Muscle of arm (tissue), 12 donors: ENCODE measurements around the gene CLEC2L. TPM values are rescaled to one million over a fixed set of nuclear protein-coding genes. Genes with fewer than 3 reads are reported as not detected.

Source experiments
- DNase-seq: peaks from one replicate; pipeline ENCODE4 v3.0.0-alpha.2; 2013
- polyA plus RNA-seq, 12 donors: library from polyadenylated mRNA; unstranded; fragments of 120-200 nt; gene quantifications; one replicate each; pipeline ENCODE4 v1.2.1, GENCODE V29; 2013; ENCODE audit not compliant: insufficient read length in 12 of 12

Gene CLEC2L
- polyA plus RNA-seq, 12 donors: 1.2 to 3.4 (median 1.8) TPM; not detected in 2

- no peak for DNase-seq
These were observed 51.3 kb downstream of the CLEC2L start for GRCh38 chr7:139574618-139575337.

GRCh38 chr7:139575338-139575680, 51.8 kb downstream of the CLEC2L start:
- DNase-seq: no peak

- no peak for DNase-seq
These were observed 52.9 kb downstream of the CLEC2L start for GRCh38 chr7:139576179-139576973.

GRCh38 chr7:139580435-139580834, 57.0 kb downstream of the CLEC2L start:
- DNase-seq: no peak

GRCh38 chr7:139582130-139582650, 58.7 kb downstream of the CLEC2L start:
- DNase-seq: no peak

GRCh38 chr7:139582671-139583155, 59.2 kb downstream of the CLEC2L start:
- no peak for DNase-seq

GRCh38 chr7:139583826-139584553, 60.5 kb downstream of the CLEC2L start:
- DNase-seq: no peak

- no peak for DNase-seq
These were observed 61.6 kb downstream of the CLEC2L start for GRCh38 chr7:139585042-139585441.

- DNase-seq: no peak
These were observed 62.8 kb downstream of the CLEC2L start for GRCh38 chr7:139586286-139586685.

- no peak for DNase-seq
These were observed 64.0 kb downstream of the CLEC2L start for GRCh38 chr7:139587535-139587934.

GRCh38 chr7:139588632-139589031, 65.1 kb downstream of the CLEC2L start:
- DNase-seq: peak; percentile 18

GRCh38 chr7:139589474-139589873, 66.0 kb downstream of the CLEC2L start:
- no peak for DNase-seq

GRCh38 chr7:139591550-139592195, 68.2 kb downstream of the CLEC2L start:
- no peak for DNase-seq

GRCh38 chr7:139592801-139593461, 69.4 kb downstream of the CLEC2L start:
- DNase-seq: no peak

GRCh38 chr7:139594090-139594489, 70.6 kb downstream of the CLEC2L start:
- no peak for DNase-seq

Other genes with a start within 250 kb of the CLEC2L start
- 10 to 100 TPM in 9 of 12 donors, 1 to 10 TPM in 1, not detected in 2; 5.3 to 23.6 (median 18.2) TPM for gene FMC1, start 182.3 kb upstream of the CLEC2L start, polyA plus RNA-seq
- 100 to 1,000 TPM in 2 of 12 donors, 10 to 100 TPM in 9, not detected in 1; 51.6 to 149 (median 79.0) TPM for gene LUC7L2, start 163.8 kb upstream of the CLEC2L start, polyA plus RNA-seq
- 1 to 10 TPM in 2 of 12 donors, under 1 TPM in 1, not detected in 9; 0.61 to 4.4 (median 1.1) TPM for gene KLRG2, start 40.0 kb upstream of the CLEC2L start, polyA plus RNA-seq